SU-DHL-6 (cell line): ENCODE data around the gene RASGRP2.

Source experiments
- H2AFZ ChIP-seq: fragments of 200-600 bp; sonication (generic); 2 replicates; pipeline ENCODE4 v1.6.1; 2014; ENCODE audit warnings: low read depth, mild to moderate bottlenecking, moderate library complexity, mixed read lengths, antibody characterized with exemption, low read length; ENCODE audit not compliant: severe bottlenecking
- H3F3A ChIP-seq: fragments of 200-600 bp; shearing (Covaris generic); 2 replicates; pipeline ENCODE4 v1.6.0; 2016; ENCODE audit warnings: antibody characterized with exemption, mild to moderate bottlenecking; ENCODE audit not compliant: insufficient read depth
- H3K27ac ChIP-seq: fragments of 200-600 bp; sonication (generic); 2 replicates; pipeline ENCODE4 v1.5.1; 2016; ENCODE audit warnings: low read depth, mild to moderate bottlenecking, low read length, moderate library complexity, mixed read lengths
- H3K27me3 ChIP-seq: fragments of 200-600 bp; sonication (generic), shearing (Covaris generic); 2 replicates; pipeline ENCODE4 v1.6.0; 2014; ENCODE audit warnings: mild to moderate bottlenecking, low read length
- H3K36me3 ChIP-seq: fragments of 200-600 bp; sonication (generic); 2 replicates; pipeline ENCODE4 v1.6.1; 2014; ENCODE audit warnings: mild to moderate bottlenecking, low read length, mixed read lengths
- H3K4me2 ChIP-seq: fragments of 300-600, 200-600 bp; shearing (Covaris generic), sonication (generic); 2 replicates; pipeline ENCODE4 v1.6.0; 2014; ENCODE audit warnings: low read length, low read depth, mild to moderate bottlenecking; ENCODE audit not compliant: poor library complexity, severe bottlenecking
- H3K4me3 ChIP-seq: fragments of 200-600 bp; sonication (generic); 2 replicates; pipeline ENCODE4 v1.5.1; 2014; ENCODE audit warnings: antibody characterized with exemption, low read length, mild to moderate bottlenecking, mixed read lengths; ENCODE audit not compliant: insufficient read depth, poor library complexity, severe bottlenecking
- H3K79me2 ChIP-seq: fragments of 200-600 bp; sonication (generic); 2 replicates; pipeline ENCODE4 v1.6.1; 2014; ENCODE audit warnings: mild to moderate bottlenecking, low read length, moderate library complexity; ENCODE audit not compliant: insufficient read depth
- H3K9ac ChIP-seq: fragments of 200-600 bp; sonication (generic); 2 replicates; pipeline ENCODE4 v1.7.0; 2014; ENCODE audit warnings: mild to moderate bottlenecking, low read length
- H3K9me2 ChIP-seq: fragments of 200-600 bp; sonication (generic); replicated peaks from 2 replicates; pipeline ENCODE4 v1.6.1; 2014; ENCODE audit warnings: low read length; ENCODE audit not compliant: insufficient read depth
- H3K9me3 ChIP-seq: fragments of 200-600 bp; sonication (generic); 2 replicates; pipeline ENCODE4 v1.6.1; 2014; ENCODE audit warnings: low read length, mixed read lengths; ENCODE audit not compliant: insufficient read depth
- H4K20me1 ChIP-seq: fragments of 200-600 bp; sonication (generic); 2 replicates; pipeline ENCODE4 v1.6.1; 2014; ENCODE audit warnings: low read depth, mild to moderate bottlenecking, antibody characterized with exemption, low read length, moderate library complexity, mixed read lengths
- EZH2phosphoT487 ChIP-seq: fragments of 200-600 bp; sonication (generic), shearing (Covaris generic); conservative IDR thresholded peaks from 2 replicates; pipeline ENCODE4 v1.6.1; 2018; ENCODE audit warnings: mild to moderate bottlenecking, antibody characterized with exemption, low read length, moderate library complexity, mixed read lengths
- TF ChIP-seq, protein P1 (sequence below): fragments of 200-600 bp; sonication (generic); IDR thresholded peaks from one replicate; pipeline ENCODE4 v1.5.1; 2017; ENCODE audit warnings: antibody characterized with exemption, mild to moderate bottlenecking, low read length, moderate library complexity; ENCODE audit not compliant: insufficient read depth, poor library complexity, severe bottlenecking

Gene RASGRP2

DNA sequence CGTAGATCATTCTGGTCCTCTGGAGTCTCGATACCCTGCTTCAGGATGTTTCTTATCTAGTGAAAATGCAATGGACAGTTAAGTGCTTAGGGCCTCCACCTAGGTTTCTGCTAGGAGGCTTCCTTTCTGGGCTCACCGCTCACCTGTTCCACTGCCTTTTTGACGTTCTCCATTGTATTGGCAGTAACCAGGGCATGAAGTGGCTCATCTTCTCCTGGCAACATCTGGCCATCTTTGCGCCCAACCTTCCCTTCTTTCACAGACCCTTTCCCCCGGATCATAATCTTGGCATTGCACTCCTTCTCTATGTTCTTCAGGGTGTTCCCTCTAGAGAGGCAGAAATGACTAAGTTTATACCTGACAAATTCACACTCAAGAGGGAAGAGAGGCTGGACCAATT, 25.3 kb upstream of the RASGRP2 start:
- no peak overlapping the region for H2AFZ ChIP-seq
- H3F3A ChIP-seq: peaks cover 67% of the 10 kb centered on the region
- peaks cover 76% of the 10 kb centered on the region for H3K36me3 ChIP-seq
- peaks cover 33% of the 10 kb centered on the region for H3K79me2 ChIP-seq
- H3K9me2 ChIP-seq: no peaks in the 10 kb centered on the region
- peaks cover 48% of the 10 kb centered on the region for H4K20me1 ChIP-seq
- no peak overlapping the region for H3K4me3 ChIP-seq
- no peak for TF ChIP-seq EZH2phosphoT487
- TF ChIP-seq, protein P1, sequence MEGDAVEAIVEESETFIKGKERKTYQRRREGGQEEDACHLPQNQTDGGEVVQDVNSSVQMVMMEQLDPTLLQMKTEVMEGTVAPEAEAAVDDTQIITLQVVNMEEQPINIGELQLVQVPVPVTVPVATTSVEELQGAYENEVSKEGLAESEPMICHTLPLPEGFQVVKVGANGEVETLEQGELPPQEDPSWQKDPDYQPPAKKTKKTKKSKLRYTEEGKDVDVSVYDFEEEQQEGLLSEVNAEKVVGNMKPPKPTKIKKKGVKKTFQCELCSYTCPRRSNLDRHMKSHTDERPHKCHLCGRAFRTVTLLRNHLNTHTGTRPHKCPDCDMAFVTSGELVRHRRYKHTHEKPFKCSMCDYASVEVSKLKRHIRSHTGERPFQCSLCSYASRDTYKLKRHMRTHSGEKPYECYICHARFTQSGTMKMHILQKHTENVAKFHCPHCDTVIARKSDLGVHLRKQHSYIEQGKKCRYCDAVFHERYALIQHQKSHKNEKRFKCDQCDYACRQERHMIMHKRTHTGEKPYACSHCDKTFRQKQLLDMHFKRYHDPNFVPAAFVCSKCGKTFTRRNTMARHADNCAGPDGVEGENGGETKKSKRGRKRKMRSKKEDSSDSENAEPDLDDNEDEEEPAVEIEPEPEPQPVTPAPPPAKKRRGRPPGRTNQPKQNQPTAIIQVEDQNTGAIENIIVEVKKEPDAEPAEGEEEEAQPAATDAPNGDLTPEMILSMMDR: no peak
- no peaks in the 10 kb centered on the region for H3K27me3 ChIP-seq
- H3K27ac ChIP-seq: no peak overlapping the region
- H3K9ac ChIP-seq: no peak overlapping the region
- no peak overlapping the region for H3K4me2 ChIP-seq
- no peaks in the 10 kb centered on the region for H3K9me3 ChIP-seq

DNA sequence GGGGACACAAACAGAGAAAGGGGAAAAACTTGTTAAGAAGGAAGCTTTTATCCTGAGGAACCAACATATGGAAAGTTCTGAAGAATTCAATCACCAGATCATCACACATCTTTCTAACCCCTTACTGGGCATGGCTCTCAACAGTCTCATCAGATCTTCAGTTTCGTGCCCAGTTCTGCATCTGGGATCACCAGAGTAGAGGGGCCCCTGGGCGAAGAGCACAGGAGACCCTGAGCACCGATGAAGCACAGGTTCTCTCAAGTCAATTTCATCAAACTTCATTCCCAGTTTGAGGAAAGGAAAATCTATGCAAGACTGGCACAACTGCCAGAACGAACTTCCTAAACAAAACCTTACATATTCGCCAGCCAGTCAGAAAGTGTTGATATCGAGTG, 24.4 kb upstream of the RASGRP2 start:
- H3K4me2 ChIP-seq: no peak overlapping the region
- peaks cover 23% of the 10 kb centered on the region for H3K79me2 ChIP-seq
- H3K9ac ChIP-seq: no peak overlapping the region
- no peaks in the 10 kb centered on the region for H3K9me2 ChIP-seq
- H3F3A ChIP-seq: peaks cover 71% of the 10 kb centered on the region
- peaks cover 39% of the 10 kb centered on the region for H4K20me1 ChIP-seq
- H2AFZ ChIP-seq: no peak overlapping the region
- no peak overlapping the region for H3K4me3 ChIP-seq
- no peak for TF ChIP-seq EZH2phosphoT487
- TF ChIP-seq, protein P1: no peak
- no peaks in the 10 kb centered on the region for H3K27me3 ChIP-seq
- peaks cover 66% of the 10 kb centered on the region for H3K36me3 ChIP-seq
- no peak overlapping the region for H3K27ac ChIP-seq
- no peaks in the 10 kb centered on the region for H3K9me3 ChIP-seq

DNA sequence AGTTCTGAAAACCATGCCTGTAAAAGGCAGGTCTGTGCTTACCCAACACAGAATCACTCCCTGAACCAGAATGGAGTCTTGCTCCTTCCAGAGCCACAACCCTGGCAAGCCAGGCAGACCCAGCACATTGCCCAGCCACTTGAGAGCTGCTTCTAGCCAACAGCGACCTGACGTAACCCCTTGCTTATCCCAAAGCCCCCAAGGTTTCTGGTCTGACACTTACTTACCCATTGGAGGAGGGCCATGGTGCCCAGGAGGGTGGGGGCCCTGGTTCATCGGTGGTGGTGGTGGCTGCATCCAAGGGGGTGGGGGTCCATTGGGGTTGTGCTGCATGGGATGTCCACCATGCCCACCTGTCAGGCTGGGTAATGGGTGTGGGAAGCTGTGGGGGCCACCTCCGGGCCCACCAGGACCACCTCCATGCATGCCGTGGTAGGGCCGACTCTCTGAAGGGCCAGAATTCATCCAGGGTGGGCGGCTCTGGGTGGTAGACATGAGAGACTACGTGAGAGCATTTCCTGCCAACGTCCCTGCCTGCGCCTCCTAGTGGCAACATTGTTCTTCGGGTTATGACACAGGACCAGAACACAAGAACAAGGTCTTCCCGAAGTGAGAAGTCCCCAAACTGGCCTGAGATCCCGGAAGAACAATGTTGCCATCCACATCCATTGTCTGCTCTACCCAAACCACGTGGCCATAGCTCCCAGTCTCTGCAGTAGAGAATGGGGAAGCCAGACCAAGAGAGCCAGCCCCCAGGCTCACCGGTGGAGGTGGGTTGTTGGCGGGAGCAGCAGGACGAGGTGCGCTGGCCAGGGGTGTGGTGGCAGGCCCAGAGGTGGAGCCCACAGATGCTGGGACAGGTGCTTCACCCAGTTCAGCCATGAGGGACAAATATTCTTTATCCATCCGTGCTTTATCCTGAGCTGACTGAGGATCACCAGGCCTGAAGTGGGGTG, 23.7 kb upstream of the RASGRP2 start:
- H3K4me3 ChIP-seq: no peak overlapping the region
- no peak overlapping the region for H3K4me2 ChIP-seq
- no peak overlapping the region for H3K9ac ChIP-seq
- H3K36me3 ChIP-seq: peaks cover 59% of the 10 kb centered on the region
- H3K9me2 ChIP-seq: no peaks in the 10 kb centered on the region
- no peaks in the 10 kb centered on the region for H3K9me3 ChIP-seq
- peaks cover 16% of the 10 kb centered on the region for H3K79me2 ChIP-seq
- TF ChIP-seq, protein P1: peak; percentile 87
- no peak for TF ChIP-seq EZH2phosphoT487
- H3K27ac ChIP-seq: no peak overlapping the region
- H3K27me3 ChIP-seq: no peaks in the 10 kb centered on the region
- H2AFZ ChIP-seq: no peak overlapping the region
- peaks cover 32% of the 10 kb centered on the region for H4K20me1 ChIP-seq
- peaks cover 71% of the 10 kb centered on the region for H3F3A ChIP-seq
